PC-3 (cell line): ENCODE results near the gene TPRN. TPM values are rescaled to one million over a fixed set of nuclear protein-coding genes. Genes with fewer than 3 reads are reported as not detected.

Experiments
- ATAC-seq: fragments of 200-7000 bp; cut with Tn5 transposase; 2 replicates; pipeline ENCODE4 v1.9.1; 2020; ENCODE audit warnings: mild to moderate bottlenecking, moderate library complexity
- BruUV-seq: library from RNA; stranded (reverse); fragments of 400-500 nt; replicated peaks from 2 replicates; lab custom pipeline; 2021; lab: Mats Ljungman, UMichigan
- CTCF ChIA-PET: fragments of 300-600 bp; sonication (Branson Sonifier 250); formaldehyde crosslinking; loops from one replicate; lab custom pipeline; 2022; ENCODE audit warnings: antibody characterized with exemption; lab: Charles Lee
- POLR2A ChIA-PET: fragments of 300-600 bp; sonication (Branson Sonifier 250); formaldehyde crosslinking; loops from one replicate; lab custom pipeline; 2022; ENCODE audit warnings: antibody characterized with exemption; ENCODE audit not compliant: unreplicated experiment; lab: Charles Lee
- DNase-seq: peaks from one replicate; pipeline ENCODE4 v3.0.0-alpha.2; 2015
- H2AFZ ChIP-seq: fragments of 300-600 bp; sonication (generic); 2 replicates; pipeline ENCODE4 v1.6.0; 2016; ENCODE audit warnings: antibody characterized with exemption, low read length
- H3F3A ChIP-seq: fragments of 300-600 bp; sonication (generic); one replicate; pipeline ENCODE4 v1.6.0; 2017; ENCODE audit warnings: antibody characterized with exemption, low read length, control low read depth, mild to moderate bottlenecking; ENCODE audit not compliant: unreplicated experiment
- H3K27ac ChIP-seq: fragments of 300-600 bp; sonication (generic); 2 replicates; pipeline ENCODE4 v1.5.1; 2016; ENCODE audit warnings: mild to moderate bottlenecking, low read length
- H3K27me3 ChIP-seq: fragments of 300-600 bp; sonication (generic); 2 replicates; pipeline ENCODE4 v1.6.1; 2016; ENCODE audit warnings: low read length, mixed read lengths
- H3K36me3 ChIP-seq: fragments of 300-600 bp; sonication (generic); 2 replicates; pipeline ENCODE4 v1.6.1; 2016; ENCODE audit warnings: low read depth, mixed run types, low read length, mixed read lengths
- H3K4me1 ChIP-seq: fragments of 300-600 bp; sonication (generic); 2 replicates; pipeline ENCODE4 v1.5.1; 2016; ENCODE audit warnings: low read length; ENCODE audit not compliant: insufficient read depth
- H3K4me2 ChIP-seq: fragments of 300-600 bp; sonication (generic); 2 replicates; pipeline ENCODE4 v1.6.0; 2016; ENCODE audit warnings: low read length
- H3K4me3 ChIP-seq: fragments of 300-600 bp; sonication (generic); 2 replicates; pipeline ENCODE4 v1.5.1; 2016; ENCODE audit warnings: mild to moderate bottlenecking, low read length, mixed read lengths
- H3K79me2 ChIP-seq: fragments of 300-600 bp; sonication (generic); 2 replicates; pipeline ENCODE4 v1.6.1; 2017; ENCODE audit warnings: low read length, mixed read lengths
- H3K9ac ChIP-seq: fragments of 300-600 bp; sonication (generic); 2 replicates; pipeline ENCODE4 v1.6.0; 2016; ENCODE audit warnings: mild to moderate bottlenecking, low read length
- H3K9me2 ChIP-seq: fragments of 300-600 bp; sonication (generic); replicated peaks from 2 replicates; pipeline ENCODE4 v1.6.1; 2016; ENCODE audit warnings: mixed run types, low read length, mixed read lengths
- H3K9me3 ChIP-seq: fragments of 300-600 bp; sonication (generic); 2 replicates; pipeline ENCODE4 v1.6.1; 2016; ENCODE audit warnings: low read length, mixed read lengths
- H4K20me1 ChIP-seq: fragments of 300-600 bp; sonication (generic); 2 replicates; pipeline ENCODE4 v1.6.1; 2016; ENCODE audit warnings: low read length, mixed read lengths
- EZH2 ChIP-seq: fragments of 300-600 bp; sonication (generic); IDR thresholded peaks from one replicate; pipeline ENCODE4 v1.6.1; 2017; ENCODE audit warnings: antibody characterized with exemption, mild to moderate bottlenecking, low read length; ENCODE audit not compliant: unreplicated experiment
- EZH2phosphoT487 ChIP-seq: fragments of 300-600 bp; sonication (generic); IDR thresholded peaks from 2 replicates; pipeline ENCODE4 v1.6.1; 2018; ENCODE audit warnings: mild to moderate bottlenecking, antibody characterized with exemption, low read length, borderline replicate concordance
- intact Hi-C: fragments of 100-400 bp; cut with micrococcal nuclease; formaldehyde crosslinking; loops from 2 replicates; pipeline ENCODE4 v1.9.0; 2023
- total RNA-seq: library from RNA; depleted of rRNA; stranded (reverse); fragments of >200 nt; gene quantifications from 2 replicates; pipeline ENCODE4 v1.2.3, GENCODE V29; 2014
- TF ChIP-seq, protein P1 (sequence below): fragments of 300-600 bp; sonication (generic); conservative IDR thresholded peaks from 2 replicates; pipeline ENCODE4 v1.5.1; 2017; ENCODE audit warnings: antibody characterized with exemption, low read depth, mild to moderate bottlenecking, low read length

TPRN gene
- total RNA-seq, 1 experiment from 2014 or later = 11.3 TPM

DNA sequence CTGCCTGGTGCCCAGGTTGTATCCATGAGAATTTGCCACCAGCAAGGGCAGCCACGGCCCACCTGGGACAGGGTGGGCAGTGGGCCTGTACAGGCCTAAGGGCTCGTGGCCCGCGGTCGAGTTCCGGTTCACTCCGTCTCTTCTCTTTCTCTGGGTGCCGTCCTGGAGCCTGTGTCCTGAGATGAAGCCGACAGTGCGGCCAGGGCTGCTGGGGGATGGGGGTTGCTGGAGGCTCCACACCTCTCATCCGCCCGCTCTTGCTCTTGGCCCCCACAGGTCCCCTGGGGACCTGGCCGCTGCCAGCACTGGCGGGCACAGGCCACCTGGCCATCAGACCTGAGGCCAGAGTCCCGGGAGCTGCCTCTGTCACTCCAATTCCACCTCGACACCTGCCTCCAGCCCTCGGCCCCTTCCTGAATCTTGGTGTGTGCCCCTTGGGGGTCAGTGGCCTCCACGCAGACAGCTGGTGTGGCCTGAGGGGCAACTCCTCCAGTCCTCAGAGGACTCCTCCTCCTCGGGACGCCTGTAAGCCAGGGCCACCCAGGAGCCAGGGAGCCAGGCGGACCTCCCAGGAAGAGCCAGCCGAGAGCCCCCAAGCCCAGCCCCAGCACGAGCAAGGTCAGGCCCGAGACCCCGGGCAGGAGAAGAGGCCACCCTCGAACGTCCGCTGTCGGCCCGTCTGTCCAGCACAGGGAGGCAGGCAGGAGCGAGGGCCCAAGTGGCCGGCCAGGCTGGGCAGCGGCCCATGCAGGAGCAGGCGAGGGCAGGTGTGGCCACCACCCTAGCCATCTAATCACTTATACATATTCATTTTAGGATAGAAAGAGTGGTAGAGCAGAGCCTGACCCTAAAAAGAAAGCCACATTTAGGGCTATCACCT is 35.9 kb downstream of the TPRN start:
- CTCF ChIA-PET = no interaction called here
- TF ChIP-seq EZH2 = no peak
- no peak for TF ChIP-seq EZH2phosphoT487
- TF ChIP-seq, protein P1, sequence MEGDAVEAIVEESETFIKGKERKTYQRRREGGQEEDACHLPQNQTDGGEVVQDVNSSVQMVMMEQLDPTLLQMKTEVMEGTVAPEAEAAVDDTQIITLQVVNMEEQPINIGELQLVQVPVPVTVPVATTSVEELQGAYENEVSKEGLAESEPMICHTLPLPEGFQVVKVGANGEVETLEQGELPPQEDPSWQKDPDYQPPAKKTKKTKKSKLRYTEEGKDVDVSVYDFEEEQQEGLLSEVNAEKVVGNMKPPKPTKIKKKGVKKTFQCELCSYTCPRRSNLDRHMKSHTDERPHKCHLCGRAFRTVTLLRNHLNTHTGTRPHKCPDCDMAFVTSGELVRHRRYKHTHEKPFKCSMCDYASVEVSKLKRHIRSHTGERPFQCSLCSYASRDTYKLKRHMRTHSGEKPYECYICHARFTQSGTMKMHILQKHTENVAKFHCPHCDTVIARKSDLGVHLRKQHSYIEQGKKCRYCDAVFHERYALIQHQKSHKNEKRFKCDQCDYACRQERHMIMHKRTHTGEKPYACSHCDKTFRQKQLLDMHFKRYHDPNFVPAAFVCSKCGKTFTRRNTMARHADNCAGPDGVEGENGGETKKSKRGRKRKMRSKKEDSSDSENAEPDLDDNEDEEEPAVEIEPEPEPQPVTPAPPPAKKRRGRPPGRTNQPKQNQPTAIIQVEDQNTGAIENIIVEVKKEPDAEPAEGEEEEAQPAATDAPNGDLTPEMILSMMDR = no peak

DNA sequence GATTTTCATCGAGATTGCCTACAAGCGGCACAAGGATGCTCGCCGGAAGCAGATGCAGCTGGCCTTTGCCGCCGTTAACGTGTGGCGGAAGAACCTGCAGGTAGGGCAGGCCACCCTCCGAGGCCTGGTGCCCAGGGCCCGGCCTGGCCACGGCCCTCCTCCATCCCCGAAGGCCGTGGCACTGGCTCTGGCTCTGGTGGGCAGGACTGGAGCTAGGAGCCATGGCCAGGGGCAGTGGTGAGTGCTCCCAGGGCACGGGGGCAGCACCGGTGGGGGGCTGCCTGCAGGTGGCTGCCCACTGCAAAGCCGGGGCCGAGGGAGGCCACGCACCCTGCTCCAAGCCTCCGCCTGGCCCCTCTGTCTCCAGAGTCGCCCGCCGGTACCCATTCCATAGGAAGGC is 36.7 kb downstream of the TPRN start:
- ATAC-seq (no peak), DNase-seq (no peak)
- H3K9ac ChIP-seq = no peak overlapping the region
- H3K4me1 ChIP-seq = no peaks in the 10 kb centered on the region; the same call in 1 of the 2 replicates
- no peaks in the 10 kb centered on the region for H4K20me1 ChIP-seq
- H3K36me3 ChIP-seq = no peaks in the 10 kb centered on the region
- H2AFZ ChIP-seq = no peak overlapping the region
- no peaks in the 10 kb centered on the region for H3K79me2 ChIP-seq
- CTCF ChIA-PET = no interaction called here
- H3K4me2 ChIP-seq = no peak overlapping the region
- H3K27me3 ChIP-seq = peaks cover 20% of the 10 kb centered on the region
- no TSS peak for BruUV-seq
- no peak for TF ChIP-seq EZH2
- TF ChIP-seq, protein P1 = no peak
- TF ChIP-seq EZH2phosphoT487 = no peak
- no peaks in the 10 kb centered on the region for H3F3A ChIP-seq
- POLR2A ChIA-PET = no interaction called here
- H3K27ac ChIP-seq = no peak overlapping the region
- no peaks in the 10 kb centered on the region for H3K9me3 ChIP-seq
- H3K9me2 ChIP-seq = no peaks in the 10 kb centered on the region
- intact Hi-C loops = no loop called here
- no peak overlapping the region for H3K4me3 ChIP-seq

More for the DNA sequence above, 35.9 kb downstream of the TPRN start:
- no peaks in the 10 kb centered on the region for H3F3A ChIP-seq
- H3K4me3 ChIP-seq = no peak overlapping the region
- no peaks in the 10 kb centered on the region; the same call in 1 of the 2 replicates for H3K4me1 ChIP-seq
- no peak overlapping the region for H3K4me2 ChIP-seq
- H4K20me1 ChIP-seq = no peaks in the 10 kb centered on the region
- H3K9me3 ChIP-seq = no peaks in the 10 kb centered on the region
- intact Hi-C loops = no loop called here
- ATAC-seq = no peak
- no peak overlapping the region for H3K9ac ChIP-seq
- H2AFZ ChIP-seq = no peak overlapping the region
- no TSS peak for BruUV-seq
- no peak overlapping the region for H3K27ac ChIP-seq
- H3K9me2 ChIP-seq = no peaks in the 10 kb centered on the region
- POLR2A ChIA-PET = no interaction called here
- no peaks in the 10 kb centered on the region for H3K36me3 ChIP-seq
- DNase-seq = no peak
- no peaks in the 10 kb centered on the region for H3K79me2 ChIP-seq
- peaks cover 12% of the 10 kb centered on the region for H3K27me3 ChIP-seq

DNA sequence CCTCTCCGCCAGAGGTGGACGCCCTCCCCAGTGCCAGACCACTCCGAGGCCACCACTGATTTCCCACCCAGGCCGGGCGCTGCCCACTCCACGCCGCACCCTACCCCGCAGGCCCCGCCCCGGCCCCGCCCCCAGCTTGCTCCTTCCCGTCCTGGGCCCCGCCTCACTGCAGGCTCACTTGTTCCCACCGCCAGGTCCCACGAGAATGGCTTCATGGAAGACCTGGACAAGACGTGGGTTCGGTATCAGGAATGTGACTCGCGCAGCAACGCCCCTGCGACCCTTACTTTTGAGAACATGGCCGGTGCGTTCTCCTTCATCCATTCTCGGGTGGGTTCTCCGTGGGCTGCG is 37.2 kb downstream of the TPRN start:
- no peaks in the 10 kb centered on the region for H4K20me1 ChIP-seq
- ATAC-seq (no peak), DNase-seq (no peak)
- H3K9me3 ChIP-seq = no peaks in the 10 kb centered on the region
- H3K36me3 ChIP-seq = no peaks in the 10 kb centered on the region
- H3K4me1 ChIP-seq = no peaks in the 10 kb centered on the region; the same call in 1 of the 2 replicates
- H3K27me3 ChIP-seq = peaks cover 24% of the 10 kb centered on the region
- ChIA-PET POLR2A (no interaction called here), CTCF (no interaction called here)
- no peaks in the 10 kb centered on the region for H3F3A ChIP-seq
- H3K79me2 ChIP-seq = no peaks in the 10 kb centered on the region
- no peak overlapping the region for H3K4me2 ChIP-seq
- TF ChIP-seq EZH2 = no peak
- TF ChIP-seq, protein P1 = no peak
- no TSS peak for BruUV-seq
- H3K9ac ChIP-seq = no peak overlapping the region
- H3K4me3 ChIP-seq = no peak overlapping the region
- no peak overlapping the region for H2AFZ ChIP-seq
- H3K9me2 ChIP-seq = no peaks in the 10 kb centered on the region
- intact Hi-C loops = no loop called here
- H3K27ac ChIP-seq = no peak overlapping the region
